GM12875 (cell line): Measurements from ENCODE around the gene TIMM23.

Source experiments
- H3K4me3 ChIP-seq: one replicate; pipeline ENCODE4 v1.5.1; 2011; ENCODE audit warnings: low read depth, low read length, control low read depth
- TF ChIP-seq, protein P1 (sequence below): IDR thresholded peaks from 2 replicates; pipeline ENCODE4 v1.5.1; 2011; ENCODE audit warnings: low read depth, mild to moderate bottlenecking, control low read depth, inconsistent platforms, low read length, moderate library complexity, borderline replicate concordance; ENCODE audit not compliant: insufficient read depth

Gene TIMM23

DNA sequence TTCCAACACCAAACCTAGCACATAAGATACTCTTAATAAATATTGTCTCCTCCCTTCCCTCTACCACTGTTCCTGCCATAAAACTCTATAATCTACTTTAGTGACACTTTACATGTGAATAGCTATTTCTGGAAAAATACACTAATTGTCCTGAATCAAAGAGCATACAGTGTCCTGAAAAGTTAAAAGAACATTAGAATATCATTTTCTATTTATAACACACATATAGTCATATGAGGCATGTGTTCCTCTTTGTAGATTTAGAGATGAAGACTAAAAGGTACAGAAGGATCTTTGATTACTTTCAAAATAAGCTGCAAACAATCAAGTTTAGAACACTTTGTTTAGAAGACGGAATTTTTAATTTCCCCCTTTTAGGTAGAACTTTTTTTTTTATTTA is 44.5 kb downstream of the TIMM23 start:
- TF ChIP-seq, protein P1, sequence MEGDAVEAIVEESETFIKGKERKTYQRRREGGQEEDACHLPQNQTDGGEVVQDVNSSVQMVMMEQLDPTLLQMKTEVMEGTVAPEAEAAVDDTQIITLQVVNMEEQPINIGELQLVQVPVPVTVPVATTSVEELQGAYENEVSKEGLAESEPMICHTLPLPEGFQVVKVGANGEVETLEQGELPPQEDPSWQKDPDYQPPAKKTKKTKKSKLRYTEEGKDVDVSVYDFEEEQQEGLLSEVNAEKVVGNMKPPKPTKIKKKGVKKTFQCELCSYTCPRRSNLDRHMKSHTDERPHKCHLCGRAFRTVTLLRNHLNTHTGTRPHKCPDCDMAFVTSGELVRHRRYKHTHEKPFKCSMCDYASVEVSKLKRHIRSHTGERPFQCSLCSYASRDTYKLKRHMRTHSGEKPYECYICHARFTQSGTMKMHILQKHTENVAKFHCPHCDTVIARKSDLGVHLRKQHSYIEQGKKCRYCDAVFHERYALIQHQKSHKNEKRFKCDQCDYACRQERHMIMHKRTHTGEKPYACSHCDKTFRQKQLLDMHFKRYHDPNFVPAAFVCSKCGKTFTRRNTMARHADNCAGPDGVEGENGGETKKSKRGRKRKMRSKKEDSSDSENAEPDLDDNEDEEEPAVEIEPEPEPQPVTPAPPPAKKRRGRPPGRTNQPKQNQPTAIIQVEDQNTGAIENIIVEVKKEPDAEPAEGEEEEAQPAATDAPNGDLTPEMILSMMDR: no peak
- H3K4me3 ChIP-seq: no peak overlapping the region

DNA sequence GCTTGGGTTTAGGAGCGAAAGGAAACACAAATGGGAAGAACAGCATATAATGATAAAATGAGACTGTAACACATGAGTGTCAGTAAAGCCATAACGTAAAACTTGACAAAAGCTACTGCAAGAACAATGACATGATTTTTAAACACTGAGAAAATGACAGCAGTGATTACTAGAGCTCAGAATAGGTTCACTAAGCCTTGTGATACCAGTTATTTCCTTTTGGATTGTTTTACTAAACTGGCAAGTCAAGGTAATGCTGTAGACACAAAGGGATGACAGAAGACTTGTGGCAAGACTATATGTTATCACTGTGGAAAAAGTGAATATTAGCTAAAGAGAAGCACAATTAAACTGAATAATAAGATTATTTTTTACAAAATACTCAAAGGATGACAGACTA is 45.4 kb downstream of the TIMM23 start:
- TF ChIP-seq, protein P1: no peak
- H3K4me3 ChIP-seq: no peak overlapping the region

DNA sequence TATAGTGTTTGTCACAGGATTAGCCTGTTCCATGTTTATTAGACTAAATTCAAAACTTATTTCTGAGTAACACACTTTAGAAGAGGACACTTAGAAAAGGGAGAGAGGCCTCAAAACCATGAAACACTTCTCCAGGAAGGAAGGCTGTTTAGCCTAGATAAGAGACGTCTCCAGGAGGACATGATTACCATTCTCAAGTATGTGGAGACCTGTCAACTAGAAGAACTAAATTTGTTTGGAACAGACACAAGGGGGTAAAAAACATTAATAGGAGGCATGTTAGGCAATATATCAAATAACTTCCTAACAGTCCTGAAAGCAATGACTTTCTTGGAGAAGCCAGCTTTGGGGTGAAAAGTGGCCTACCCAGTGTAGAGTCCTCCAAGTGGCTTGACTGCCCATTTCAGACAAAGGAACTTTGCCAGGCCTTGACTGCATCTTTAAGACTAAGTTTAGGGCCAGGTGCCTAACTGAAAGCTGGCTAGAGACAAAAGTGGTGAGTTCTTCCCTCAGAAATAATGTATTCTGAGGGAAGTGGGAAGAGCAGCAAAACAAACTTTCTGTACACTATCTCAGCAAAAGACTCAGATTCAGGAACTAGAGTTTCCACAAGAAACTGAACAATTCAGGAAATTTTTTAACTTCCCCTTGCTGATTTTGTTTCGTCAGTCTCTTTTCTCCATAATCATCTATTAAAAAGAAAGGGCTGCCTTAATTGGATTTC is 46.3 kb downstream of the TIMM23 start:
- TF ChIP-seq, protein P1: no peak

DNA sequence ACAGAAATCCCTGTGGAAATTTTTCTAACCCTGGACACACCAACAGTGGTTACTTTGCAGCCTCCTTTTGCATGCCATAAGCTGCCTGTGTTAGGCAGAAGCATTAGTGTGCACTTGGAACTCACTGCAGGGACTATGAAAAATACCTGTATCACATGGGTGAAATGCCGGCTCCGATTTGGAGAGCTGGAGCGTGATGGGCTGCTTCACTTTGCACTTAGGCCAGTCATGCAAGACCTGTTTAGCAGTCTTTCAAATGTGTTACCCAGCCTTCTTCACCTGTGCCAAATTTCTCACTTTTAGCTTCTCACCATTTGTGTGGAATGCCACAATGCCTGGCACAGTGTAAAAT is 46.9 kb downstream of the TIMM23 start:
- no peak overlapping the region for H3K4me3 ChIP-seq
- TF ChIP-seq, protein P1: no peak

More for the DNA sequence above, 46.3 kb downstream of the TIMM23 start:
- no peak overlapping the region for H3K4me3 ChIP-seq

DNA sequence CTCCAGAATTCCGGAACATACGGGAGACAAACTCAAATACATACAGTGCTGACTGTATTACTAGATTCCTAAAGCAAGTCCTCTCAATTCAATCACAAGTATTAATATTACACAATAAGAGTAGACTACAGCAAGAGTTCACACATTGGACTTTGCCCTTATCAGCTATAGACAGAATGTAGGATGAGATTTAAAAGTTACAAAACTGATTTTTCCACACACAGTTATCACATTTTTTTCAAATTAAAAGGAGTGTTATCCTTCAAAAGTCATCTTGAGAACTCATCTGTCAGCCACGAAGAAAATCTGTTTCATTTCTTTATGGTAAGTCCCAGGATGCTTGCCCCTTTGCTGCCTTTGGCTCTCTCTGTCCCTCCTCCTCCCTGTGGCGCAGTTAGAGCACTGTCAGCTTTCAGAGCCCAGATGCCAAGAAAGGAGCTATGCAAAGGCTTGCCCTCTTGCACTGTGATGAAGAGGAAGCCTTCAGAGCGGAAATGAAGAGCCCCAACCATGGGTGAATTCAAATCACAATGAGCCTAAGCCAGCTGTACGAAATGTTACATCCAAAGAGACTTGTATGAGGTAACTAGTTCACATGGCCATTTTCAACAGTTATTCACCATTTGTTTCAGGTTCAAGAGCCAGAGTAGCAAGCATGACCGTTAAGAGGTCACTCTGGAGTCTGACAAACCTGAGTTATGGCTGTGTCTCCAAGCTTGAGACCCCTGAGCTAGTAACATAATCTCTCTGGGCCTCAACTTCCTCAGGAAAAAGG is 47.5 kb downstream of the TIMM23 start:
- no peak overlapping the region for H3K4me3 ChIP-seq
- TF ChIP-seq, protein P1: no peak

DNA sequence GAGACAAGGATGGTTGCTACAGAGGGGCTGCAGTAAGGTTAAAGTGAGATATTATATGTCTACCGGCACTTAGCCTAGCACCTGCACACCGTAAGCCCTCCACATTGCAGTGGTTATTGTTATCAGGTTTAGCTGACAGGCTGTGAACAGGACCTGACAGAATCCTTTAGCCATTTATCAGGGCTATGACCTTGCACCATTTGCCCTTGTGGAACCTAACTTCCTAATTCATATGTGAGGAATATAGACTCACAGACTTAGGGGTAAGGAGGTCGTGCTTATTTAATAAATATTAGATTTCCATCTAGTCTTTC is 48.0 kb downstream of the TIMM23 start:
- no peak overlapping the region for H3K4me3 ChIP-seq
- TF ChIP-seq, protein P1: no peak
